Measurements from ENCODE around the gene SLAMF6.
"Not testable (repeated sequence)": the region's sequence is repeated elsewhere in the genome, so short reads cannot be mapped to it uniquely, and the experiment has no call there.

SLAMF6 gene

GRCh38 chr1:160541622-160542302, 18.7 kb upstream of the SLAMF6 start:
- no peak for DNase-seq

GRCh38 chr1:160540859-160541233, 17.8 kb upstream of the SLAMF6 start:
- no peak for DNase-seq

- peak; percentile 81 for DNase-seq
Measured at GRCh38 chr1:160539990-160540858, 17.2 kb upstream of the SLAMF6 start.

GRCh38 chr1:160539684-160539989, 16.6 kb upstream of the SLAMF6 start:
- no peak for DNase-seq

GRCh38 chr1:160538985-160539651, 16.1 kb upstream of the SLAMF6 start:
- no peak for DNase-seq

- DNase-seq: no peak
Measured at GRCh38 chr1:160537714-160538665, 14.9 kb upstream of the SLAMF6 start.

- DNase-seq: no peak
Measured at GRCh38 chr1:160534823-160535605, 12.0 kb upstream of the SLAMF6 start.

GRCh38 chr1:160532557-160532813, 9.4 kb upstream of the SLAMF6 start:
- not testable (repeated sequence) for DNase-seq

- not testable (repeated sequence) for DNase-seq
Measured at GRCh38 chr1:160531809-160532556, 8.9 kb upstream of the SLAMF6 start.

GRCh38 chr1:160529401-160529952, 6.4 kb upstream of the SLAMF6 start:
- DNase-seq: not testable (repeated sequence)

GRCh38 chr1:160523789-160524188, 734 bp upstream of the SLAMF6 start:
- DNase-seq: not testable (repeated sequence)

GRCh38 chr1:160522136-160522535, 919 bp downstream of the SLAMF6 start:
- DNase-seq: no peak

- DNase-seq: no peak
Measured at GRCh38 chr1:160521554-160521953, 1.5 kb downstream of the SLAMF6 start.

GRCh38 chr1:160520999-160521398, 2.1 kb downstream of the SLAMF6 start:
- no peak for DNase-seq

GRCh38 chr1:160520582-160520981, 2.5 kb downstream of the SLAMF6 start:
- DNase-seq: no peak

GRCh38 chr1:160519642-160520435, 3.2 kb downstream of the SLAMF6 start:
- peak; percentile 58 for DNase-seq

- not testable (repeated sequence) for DNase-seq
Measured at GRCh38 chr1:160517519-160517918, 5.5 kb downstream of the SLAMF6 start.

- not testable (repeated sequence) for DNase-seq
Measured at GRCh38 chr1:160515908-160516307, 7.1 kb downstream of the SLAMF6 start.

- no peak for DNase-seq
Measured at GRCh38 chr1:160504651-160505050, 18.4 kb downstream of the SLAMF6 start.

- no peak for DNase-seq
Measured at GRCh38 chr1:160503087-160503486, 20.0 kb downstream of the SLAMF6 start.
